GM13976 (cell line): ENCODE results near the gene LPP.

Experiments
- DNase-seq: peaks from one replicate; pipeline ENCODE4 v3.0.0; 2012; ENCODE audit warnings: low spot score
- in situ Hi-C: fragments of 300-500 bp; cut with MboI; formaldehyde crosslinking; loops from one replicate; pipeline ENCODE4 v1.12.0; 2022; ENCODE audit warnings: low sequenced_read_pairs, mixed read lengths, inconsistent platforms; ENCODE audit not compliant: unreplicated experiment
- TF ChIP-seq, protein P1 (sequence below): IDR thresholded peaks from 2 replicates; pipeline ENCODE4 v1.5.1; 2012; ENCODE audit warnings: borderline replicate concordance, mild to moderate bottlenecking; ENCODE audit not compliant: insufficient read depth; ENCODE audit errors: extremely low read depth, missing control alignments, control extremely low read depth

LPP gene

DNA sequence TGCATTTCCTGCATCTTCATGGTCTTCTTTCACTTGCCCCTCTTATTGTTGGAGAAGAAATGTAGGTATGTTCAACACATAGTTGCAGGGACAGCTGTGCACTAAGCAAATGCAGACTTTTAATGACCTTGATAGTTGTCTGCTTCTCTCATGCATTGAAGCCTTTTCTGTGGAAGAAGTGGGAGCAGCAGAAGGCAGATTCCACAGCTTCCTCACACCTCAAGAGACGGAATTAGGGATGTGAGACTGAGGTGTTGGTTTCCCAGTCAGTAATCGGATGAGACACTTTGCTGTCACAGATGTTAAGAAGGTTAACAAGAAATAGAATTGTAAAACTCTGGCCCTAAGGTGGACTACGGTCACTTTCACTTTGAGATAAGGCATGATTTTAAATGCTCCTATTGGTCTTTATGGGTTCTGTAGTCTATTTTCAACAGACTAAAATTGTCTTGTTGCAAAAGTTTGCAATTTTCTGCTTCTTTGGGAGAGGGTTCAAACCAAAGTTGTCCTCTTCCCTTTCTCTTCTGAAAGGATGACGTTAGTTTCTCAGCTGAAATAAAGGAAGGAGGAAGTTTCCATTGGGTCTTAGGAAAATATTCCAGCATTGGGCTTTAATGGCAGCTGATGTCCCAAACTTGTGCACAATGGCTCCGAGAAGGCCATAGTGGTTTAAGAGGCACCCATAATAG lies 117.4 kb downstream of the LPP start:
- in situ Hi-C loops, result no loop called here
- DNase-seq, result no peak
- TF ChIP-seq, protein P1, sequence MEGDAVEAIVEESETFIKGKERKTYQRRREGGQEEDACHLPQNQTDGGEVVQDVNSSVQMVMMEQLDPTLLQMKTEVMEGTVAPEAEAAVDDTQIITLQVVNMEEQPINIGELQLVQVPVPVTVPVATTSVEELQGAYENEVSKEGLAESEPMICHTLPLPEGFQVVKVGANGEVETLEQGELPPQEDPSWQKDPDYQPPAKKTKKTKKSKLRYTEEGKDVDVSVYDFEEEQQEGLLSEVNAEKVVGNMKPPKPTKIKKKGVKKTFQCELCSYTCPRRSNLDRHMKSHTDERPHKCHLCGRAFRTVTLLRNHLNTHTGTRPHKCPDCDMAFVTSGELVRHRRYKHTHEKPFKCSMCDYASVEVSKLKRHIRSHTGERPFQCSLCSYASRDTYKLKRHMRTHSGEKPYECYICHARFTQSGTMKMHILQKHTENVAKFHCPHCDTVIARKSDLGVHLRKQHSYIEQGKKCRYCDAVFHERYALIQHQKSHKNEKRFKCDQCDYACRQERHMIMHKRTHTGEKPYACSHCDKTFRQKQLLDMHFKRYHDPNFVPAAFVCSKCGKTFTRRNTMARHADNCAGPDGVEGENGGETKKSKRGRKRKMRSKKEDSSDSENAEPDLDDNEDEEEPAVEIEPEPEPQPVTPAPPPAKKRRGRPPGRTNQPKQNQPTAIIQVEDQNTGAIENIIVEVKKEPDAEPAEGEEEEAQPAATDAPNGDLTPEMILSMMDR, result no peak

DNA sequence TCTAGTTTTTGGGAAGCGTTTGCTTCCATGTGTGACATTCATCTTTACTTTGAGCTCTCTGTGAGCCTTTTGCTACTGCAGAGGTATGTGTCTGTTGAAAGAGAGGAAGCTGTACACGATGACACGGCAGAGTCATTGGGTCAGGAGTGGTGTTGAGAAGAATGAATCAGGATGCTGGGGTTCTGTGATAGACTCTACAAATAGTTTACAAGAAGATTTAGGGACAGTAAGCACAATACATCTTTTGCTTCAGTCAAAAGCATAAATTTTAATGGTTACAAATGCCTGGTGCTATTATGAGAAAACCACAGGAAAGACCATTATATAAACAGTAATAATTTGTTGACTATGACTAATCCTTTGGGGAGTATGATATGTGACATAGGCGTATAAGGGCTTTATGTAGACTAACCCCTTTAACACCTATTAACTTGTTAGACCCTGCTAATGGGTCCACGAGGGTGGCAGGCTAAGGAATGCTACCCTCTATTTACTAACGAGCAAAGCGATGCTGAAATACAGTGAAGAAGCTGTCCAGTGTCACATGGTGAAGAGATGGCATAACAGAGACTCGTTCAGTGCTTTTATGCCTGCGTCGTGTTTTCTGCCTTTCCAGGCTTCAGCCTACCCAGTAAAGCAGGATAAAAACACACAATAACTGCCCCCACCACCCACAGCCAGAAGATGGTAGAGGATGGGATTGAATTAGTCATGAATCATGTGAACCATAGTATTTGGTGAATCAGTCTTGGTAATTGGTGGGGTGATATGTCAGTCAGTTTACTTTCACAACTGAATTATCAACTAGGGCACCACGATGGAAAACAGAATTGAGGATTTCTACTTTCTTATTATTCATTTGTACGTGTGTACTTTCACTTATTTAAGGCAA lies 118.8 kb downstream of the LPP start:
- in situ Hi-C loops, result no loop called here
- TF ChIP-seq, protein P1, result no peak
- no peak for DNase-seq

DNA sequence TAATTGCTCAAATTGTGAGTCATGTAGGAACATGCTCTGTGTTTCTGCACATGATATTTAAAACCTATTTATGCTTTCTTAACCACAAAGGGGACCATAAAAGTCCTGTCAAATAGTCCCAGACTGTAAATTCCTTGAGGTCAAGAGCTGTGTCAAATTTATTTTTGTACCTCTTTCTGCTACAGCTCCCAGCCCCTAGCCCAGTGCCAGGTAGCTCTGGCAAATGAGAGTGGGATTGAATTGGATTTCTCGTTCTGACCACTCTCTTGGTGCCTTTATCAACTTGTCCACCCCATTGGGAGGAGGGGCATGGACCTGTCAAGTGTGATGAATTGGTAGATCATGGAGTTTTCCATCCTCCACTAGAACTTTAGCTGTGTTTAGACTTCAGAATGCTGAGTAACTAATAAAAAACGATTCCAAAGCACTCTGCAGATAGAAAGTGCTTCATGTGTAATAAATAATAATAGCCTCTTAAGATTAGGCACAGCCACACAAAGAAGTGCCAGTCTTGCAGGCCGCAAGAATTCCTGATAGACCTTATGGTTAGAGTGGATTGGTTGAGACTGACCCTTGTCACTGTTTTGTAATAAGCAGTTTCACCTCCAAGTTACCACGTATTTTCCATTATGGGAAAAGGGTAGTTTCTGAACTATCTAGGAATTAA lies 120.4 kb downstream of the LPP start:
- TF ChIP-seq, protein P1, result no peak
- DNase-seq, result no peak
- in situ Hi-C loops, result no loop called here

DNA sequence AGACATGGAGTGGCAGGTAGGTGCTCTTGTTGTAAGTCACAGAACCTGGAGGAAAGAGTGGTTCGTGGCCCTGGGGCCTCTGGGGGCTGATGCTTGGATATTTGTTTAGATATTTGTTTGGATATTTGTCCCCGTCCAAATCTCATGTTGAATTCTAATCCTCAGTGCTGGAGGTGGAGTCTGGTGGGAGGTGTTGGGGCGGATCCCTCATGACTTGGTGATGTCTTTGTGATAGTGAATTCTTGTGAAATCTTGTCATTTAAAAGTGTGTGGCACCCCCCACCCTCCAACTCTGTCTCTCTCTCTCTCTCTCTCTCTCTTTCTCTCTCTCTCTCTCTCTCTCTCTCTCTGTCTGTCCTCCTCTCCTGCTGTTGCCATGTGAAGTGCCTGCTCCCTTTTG lies 122.4 kb downstream of the LPP start:
- TF ChIP-seq, protein P1, result no peak
- no peak for DNase-seq
- in situ Hi-C loops, result no loop called here

DNA sequence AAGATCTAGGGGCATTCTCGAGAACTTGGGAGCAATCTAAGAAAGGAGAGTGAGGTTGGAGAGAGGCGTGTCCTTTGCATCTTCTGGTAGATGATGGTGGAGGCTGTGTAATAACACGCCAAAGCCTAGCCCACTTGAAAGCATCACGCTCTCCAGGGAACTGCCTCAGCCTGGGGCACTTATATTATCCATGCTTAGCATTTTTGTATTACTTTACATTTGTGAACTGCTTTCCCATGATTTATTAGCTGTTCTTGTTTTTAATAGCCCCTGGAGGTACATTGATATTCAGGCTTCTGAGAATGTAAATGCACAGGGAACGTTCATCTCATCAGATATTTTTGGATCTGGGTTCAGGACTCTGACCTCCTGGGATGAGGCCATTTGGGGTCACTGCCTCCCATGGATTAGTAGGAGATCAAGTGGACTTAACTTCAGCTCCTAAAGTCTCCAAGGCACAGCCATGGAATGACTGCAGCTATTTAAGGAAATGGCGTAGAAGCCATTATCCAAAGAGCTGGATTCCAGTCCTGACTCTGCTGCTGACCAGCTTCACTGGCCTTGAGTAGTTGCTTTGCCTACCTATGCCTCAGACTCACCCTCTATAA lies 124.9 kb downstream of the LPP start:
- in situ Hi-C loops, result no loop called here
- TF ChIP-seq, protein P1, result no peak

More for the DNA sequence above, 124.9 kb downstream of the LPP start:
- DNase-seq, result no peak
